Fibroblast of pulmonary artery (primary cell): ENCODE data around the gene CNGA3.

ENCODE experiments used
- DNase-seq: peaks from one replicate; pipeline ENCODE4 v3.0.0-alpha.2; 2010; ENCODE audit warnings: low read depth
- H3K4me3 ChIP-seq: replicated peaks from 2 replicates; pipeline ENCODE4 v1.5.1; 2011; ENCODE audit warnings: low read depth, mild to moderate bottlenecking, control low read depth, low read length, moderate library complexity
- TF ChIP-seq, protein P1 (sequence below): IDR thresholded peaks from 2 replicates; pipeline ENCODE4 v1.5.1; 2011; ENCODE audit warnings: mild to moderate bottlenecking, control low read depth, low read length, inconsistent platforms; ENCODE audit errors: missing control alignments

Gene CNGA3

DNA sequence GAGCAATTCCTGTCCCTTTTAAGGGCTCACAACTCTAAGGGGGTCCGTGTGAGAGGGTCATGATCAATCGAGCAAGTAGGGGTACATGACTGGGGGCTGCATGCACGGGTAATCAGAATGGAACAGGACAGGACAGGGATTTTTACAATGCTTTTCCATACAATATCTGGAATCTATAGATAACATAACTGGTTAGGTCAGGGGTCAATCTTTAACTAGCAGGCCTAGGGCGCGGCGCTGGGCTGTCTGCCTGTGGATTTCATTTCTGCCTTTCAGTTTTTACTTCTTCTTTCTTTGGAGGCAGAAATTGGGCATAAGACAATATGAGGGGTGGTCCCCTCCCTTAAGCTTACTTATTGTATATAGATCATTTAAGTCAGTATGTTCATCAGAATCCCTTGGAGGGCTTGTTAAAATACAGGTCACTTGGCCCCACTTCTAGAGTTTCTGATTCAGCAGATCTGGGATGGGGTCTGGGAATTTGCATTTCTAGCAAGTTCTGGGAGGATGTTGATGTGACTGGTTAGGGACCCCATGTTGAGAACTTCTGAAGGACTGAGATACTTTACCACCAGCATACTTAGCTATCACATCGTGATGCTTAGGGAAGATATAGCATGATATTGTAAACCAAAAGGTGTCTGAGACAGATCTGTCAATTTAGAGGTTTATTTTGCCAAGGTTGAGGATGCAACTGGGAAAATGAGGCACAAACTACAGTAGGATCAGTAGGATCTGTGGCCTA lies 95.6 kb downstream of the CNGA3 start:
- DNase-seq, result no peak
- H3K4me3 ChIP-seq, result no peak overlapping the region
- TF ChIP-seq, protein P1, sequence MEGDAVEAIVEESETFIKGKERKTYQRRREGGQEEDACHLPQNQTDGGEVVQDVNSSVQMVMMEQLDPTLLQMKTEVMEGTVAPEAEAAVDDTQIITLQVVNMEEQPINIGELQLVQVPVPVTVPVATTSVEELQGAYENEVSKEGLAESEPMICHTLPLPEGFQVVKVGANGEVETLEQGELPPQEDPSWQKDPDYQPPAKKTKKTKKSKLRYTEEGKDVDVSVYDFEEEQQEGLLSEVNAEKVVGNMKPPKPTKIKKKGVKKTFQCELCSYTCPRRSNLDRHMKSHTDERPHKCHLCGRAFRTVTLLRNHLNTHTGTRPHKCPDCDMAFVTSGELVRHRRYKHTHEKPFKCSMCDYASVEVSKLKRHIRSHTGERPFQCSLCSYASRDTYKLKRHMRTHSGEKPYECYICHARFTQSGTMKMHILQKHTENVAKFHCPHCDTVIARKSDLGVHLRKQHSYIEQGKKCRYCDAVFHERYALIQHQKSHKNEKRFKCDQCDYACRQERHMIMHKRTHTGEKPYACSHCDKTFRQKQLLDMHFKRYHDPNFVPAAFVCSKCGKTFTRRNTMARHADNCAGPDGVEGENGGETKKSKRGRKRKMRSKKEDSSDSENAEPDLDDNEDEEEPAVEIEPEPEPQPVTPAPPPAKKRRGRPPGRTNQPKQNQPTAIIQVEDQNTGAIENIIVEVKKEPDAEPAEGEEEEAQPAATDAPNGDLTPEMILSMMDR, result no peak

DNA sequence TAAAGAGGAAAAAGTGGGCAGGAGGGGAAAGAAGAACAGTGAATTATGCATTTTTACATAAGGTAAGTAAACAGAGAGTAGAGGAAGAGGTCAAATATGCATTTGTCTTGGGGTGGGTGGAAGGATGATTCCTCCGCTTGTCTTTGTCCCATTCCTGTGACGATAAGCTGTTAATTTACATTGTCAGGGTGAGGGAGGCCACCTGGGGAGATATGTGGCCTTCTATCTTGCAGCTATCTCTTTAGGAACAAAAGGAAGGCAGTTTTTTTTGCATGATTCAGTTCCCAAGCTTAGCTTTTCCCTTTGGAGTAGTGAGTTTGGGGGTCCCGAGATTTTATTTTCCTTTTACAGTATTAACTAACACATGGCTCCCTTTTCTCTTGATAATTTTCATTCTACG lies 96.2 kb downstream of the CNGA3 start:
- no peak for DNase-seq
- H3K4me3 ChIP-seq, result no peak overlapping the region

DNA sequence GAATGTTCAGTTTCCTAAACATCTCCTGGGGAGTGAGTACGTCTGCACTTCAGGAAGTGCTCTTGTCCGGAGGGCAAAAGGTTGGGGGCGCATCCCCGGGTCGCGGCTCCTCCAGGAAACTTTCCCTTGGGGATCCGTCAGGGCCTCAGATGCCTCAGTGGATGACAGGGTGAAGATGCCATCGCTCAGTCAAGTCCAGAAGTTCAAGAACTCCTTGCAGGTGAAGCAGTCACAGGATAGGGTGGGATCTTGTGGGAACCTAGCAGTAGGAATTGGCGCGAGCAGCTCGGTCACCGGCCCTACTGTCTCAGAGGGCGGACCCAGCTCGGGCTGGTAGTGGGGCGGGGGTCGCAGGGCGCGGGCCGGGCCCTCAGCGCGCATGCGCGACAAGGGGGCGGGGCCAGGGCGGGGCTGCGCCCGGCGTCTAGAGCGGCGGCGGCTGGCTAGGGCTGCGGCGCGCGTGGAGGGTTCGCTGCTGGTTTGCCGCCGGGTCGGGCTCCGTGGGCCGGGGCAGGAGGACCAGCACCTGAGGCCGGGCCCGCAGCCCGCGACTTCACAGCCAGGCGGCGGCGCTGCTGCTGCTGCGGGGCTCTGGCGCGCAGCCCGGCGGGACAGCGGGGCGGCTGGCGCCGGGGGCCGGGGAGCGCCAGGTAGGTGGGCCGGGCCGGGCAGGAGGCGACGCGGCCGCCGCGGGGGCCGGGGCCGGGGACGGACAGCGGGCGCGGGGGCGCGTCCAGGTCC lies 98.3 kb downstream of the CNGA3 start, which contains the start of gene INPP4A:
TSS of gene INPP4A (plus strand) at position 423 of the 741 bp plus-strand sequence. CDS start 75,191 bp downstream, outside the sequence.
- peak; percentile 65 for DNase-seq

More for the DNA sequence above, 96.2 kb downstream of the CNGA3 start:
- TF ChIP-seq, protein P1, result no peak

DNA sequence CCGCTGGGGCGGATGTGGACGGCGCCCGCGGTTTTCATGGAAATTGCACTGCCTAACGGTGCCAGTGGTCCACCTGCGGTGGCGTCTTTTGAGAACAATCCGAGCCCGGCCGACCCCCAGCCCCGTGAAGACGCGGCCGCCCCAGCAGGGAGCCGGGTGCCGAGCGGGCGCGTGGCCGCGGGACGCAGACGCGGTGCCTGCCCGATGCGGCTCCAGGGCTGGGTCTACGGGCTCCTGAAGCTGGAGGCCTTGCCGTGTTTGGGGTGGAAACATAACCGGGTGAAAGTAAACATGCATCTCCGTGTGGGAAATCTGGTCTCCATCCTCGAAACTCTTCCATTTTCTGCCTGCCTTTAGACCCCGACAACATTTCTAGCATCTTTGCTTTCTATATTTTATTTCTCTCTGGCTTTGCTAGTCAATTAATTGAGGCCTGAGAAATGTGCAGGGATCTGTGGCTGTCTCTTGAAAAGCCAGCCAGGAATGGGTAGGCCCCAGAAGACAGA lies 99.0 kb downstream of the CNGA3 start:
- H3K4me3 ChIP-seq, result peak overlapping the region; percentile 69
- TF ChIP-seq, protein P1, result no peak
- peak; percentile 24 for DNase-seq

More for the DNA sequence above, 98.3 kb downstream of the CNGA3 start, which contains the start of gene INPP4A:
- TF ChIP-seq, protein P1, result no peak
- H3K4me3 ChIP-seq, result peak within 1 kb of the TSS; percentile 69

DNA sequence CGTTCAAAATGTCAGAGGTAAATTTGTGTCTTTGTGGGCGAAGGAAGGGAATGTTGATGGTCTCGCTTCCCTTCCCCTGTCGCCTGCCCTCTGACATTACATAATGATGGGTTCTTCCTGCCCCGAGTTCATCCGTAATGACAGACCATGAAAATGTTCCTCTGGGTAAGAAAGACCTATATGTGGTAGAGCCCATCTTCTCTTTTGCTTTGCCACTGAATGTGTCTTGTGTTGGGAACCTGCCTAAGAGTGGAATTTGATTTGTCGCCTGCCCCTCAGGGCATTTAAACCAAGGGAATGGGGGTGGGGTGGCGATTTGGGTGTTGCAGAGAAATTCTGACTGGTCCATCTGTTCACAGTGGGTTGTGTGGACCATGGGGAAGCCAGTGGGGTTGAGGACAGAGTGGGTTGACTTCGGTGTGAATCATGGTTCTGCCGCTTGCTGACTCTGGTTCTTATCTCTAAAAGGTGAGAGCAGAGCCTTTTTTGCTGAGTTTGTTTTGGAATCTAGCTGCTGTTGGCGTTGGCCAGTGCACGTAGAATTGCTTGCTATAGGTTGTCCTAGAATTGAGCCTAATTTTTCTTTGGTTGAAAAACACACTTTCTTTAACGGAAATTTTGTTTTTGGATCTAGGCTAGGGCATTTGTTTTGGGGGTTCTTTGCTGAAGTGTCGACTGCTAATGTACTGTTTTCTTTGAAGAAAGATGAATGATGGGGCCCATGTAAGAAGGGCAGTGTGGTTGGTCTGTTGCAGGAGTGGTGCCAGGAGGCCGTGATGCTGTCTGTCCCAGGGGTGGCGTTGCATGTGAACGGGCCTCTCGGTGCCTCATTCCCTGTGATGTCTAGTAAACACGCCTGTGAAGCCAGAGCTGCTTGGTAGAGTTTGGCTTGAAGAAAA lies 99.7 kb downstream of the CNGA3 start:
- TF ChIP-seq, protein P1, result no peak
- peak overlapping the region; percentile 69 for H3K4me3 ChIP-seq
- DNase-seq, result no peak

DNA sequence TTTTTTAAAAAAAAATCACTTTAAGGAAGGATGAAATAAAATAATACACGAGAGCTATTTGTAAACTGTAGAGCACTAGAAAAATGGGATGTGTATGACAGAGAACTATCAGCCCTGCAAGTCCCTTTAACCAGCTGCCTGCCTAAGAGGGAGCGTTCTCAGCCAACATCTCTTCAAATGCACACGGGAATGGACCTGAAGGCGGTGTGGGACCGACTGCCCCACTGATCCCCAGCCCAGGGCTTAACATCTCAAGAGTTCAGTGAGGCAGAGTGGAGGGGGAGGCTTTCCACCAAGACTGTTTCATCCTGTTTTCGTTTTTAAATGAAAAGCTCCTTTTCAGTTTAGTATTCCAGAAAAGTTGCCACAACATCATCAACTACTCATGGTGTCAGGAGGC lies 100.6 kb downstream of the CNGA3 start:
- TF ChIP-seq, protein P1, result no peak
- DNase-seq, result no peak
- no peak overlapping the region for H3K4me3 ChIP-seq
